K562 (cell line): ENCODE data around the gene KLRC4. TPM values are rescaled to one million over a fixed set of nuclear protein-coding genes. Genes with fewer than 3 reads are reported as not detected.
A peak's percentile ranks its signal among the peaks of the same experiment; 100 is the strongest.

Source experiments
- CCAR2 ChIP-seq: fragments of 200-400 bp; formaldehyde crosslinking; IDR thresholded peaks from 2 replicates; pipeline ENCODE4 v1.6.1; 2017; ENCODE audit warnings: mild to moderate bottlenecking, low read depth, low read length
- DACH1 ChIP-seq: fragments of 450-650 bp; IDR thresholded peaks from 2 replicates; pipeline ENCODE4 v1.6.1; 2018; ENCODE audit not compliant: partially characterized antibody
- ERF ChIP-seq: fragments of 450-650 bp; formaldehyde crosslinking; IDR thresholded peaks from 2 replicates; pipeline ENCODE4 v1.4.0; 2020; ENCODE audit warnings: mild to moderate bottlenecking, mixed read lengths
- FOSL1 ChIP-seq: fragments of 200-800 bp; sonication (Bioruptor generic); conservative IDR thresholded peaks from 2 replicates; pipeline ENCODE4 v1.6.1; 2016; ENCODE audit warnings: missing genetic modification characterization, missing compliant biosample characterization
- HNRNPLL ChIP-seq: fragments of 200-400 bp; formaldehyde crosslinking; IDR thresholded peaks from 2 replicates; pipeline ENCODE4 v1.6.1; 2017; ENCODE audit warnings: low read length, low read depth, mild to moderate bottlenecking; ENCODE audit not compliant: poor library complexity, severe bottlenecking
- MAFG ChIP-seq: fragments of 450-650 bp; conservative IDR thresholded peaks from 2 replicates; pipeline ENCODE4 v1.6.1; 2016; ENCODE audit warnings: missing genetic modification characterization, missing compliant biosample characterization
- RHOXF2B ChIP-seq: fragments of 250-450 bp; sonication (Bioruptor Pico); conservative IDR thresholded peaks from 2 replicates; pipeline ENCODE4 v1.5.1; 2021
- SIN3A ChIP-seq, 2 experiments: fragments of 150-350 bp in 1 of 2; IDR thresholded peaks; 2 replicates each; pipeline ENCODE4 v1.6.1; 2011 to 2016; ENCODE audit warnings: borderline replicate concordance in 2 of 2, low read depth in 2 of 2, low read length in 2 of 2, mild to moderate bottlenecking in 2 of 2, moderate library complexity in 2 of 2; ENCODE audit not compliant: control insufficient read depth in 1 of 2
- SLC30A9 ChIP-seq: fragments of 250-450 bp; sonication (Bioruptor Pico); IDR thresholded peaks from 2 replicates; pipeline ENCODE4 v1.8.0; 2022; ENCODE audit warnings: mild to moderate bottlenecking, moderate library complexity
- TAL1 ChIP-seq: fragments of 450-650 bp; IDR thresholded peaks from 2 replicates; pipeline ENCODE4 v1.6.1; 2016; ENCODE audit warnings: mild to moderate bottlenecking
- ZNF175 ChIP-seq: fragments of 200-800 bp; sonication (Bioruptor generic); IDR thresholded peaks from 2 replicates; pipeline ENCODE4 v1.6.1; 2016; ENCODE audit warnings: low read depth, mild to moderate bottlenecking, missing genetic modification characterization, missing compliant biosample characterization
- ZNF699 ChIP-seq: fragments of 250-450 bp; sonication (Bioruptor Pico); IDR thresholded peaks from 2 replicates; pipeline ENCODE4 v1.8.0; 2021; ENCODE audit warnings: mild to moderate bottlenecking, moderate library complexity; ENCODE audit not compliant: insufficient replicate concordance
- ZNF766 ChIP-seq: fragments of 200-800 bp; sonication (Bioruptor generic); conservative IDR thresholded peaks from 2 replicates; pipeline ENCODE4 v1.6.1; 2016; ENCODE audit warnings: missing genetic modification characterization, missing compliant biosample characterization
- polyA plus RNA-seq, 8 experiments: library from polyadenylated mRNA; depleted of rRNA in 4 of 8; stranded (reverse) in 5 of 8; unstranded in 3 of 8; fragments of >200 nt; fragmentation: Nextera tagmentation in 2 of 8; fragmentation: Illumina TruSeq in 1 of 8; extraction: Ambion mirVana in 2 of 8; extraction: Trizol in 1 of 8; gene quantifications; 2 replicates each; pipeline versions ENCODE4 v1.2.1 to v1.2.3, GENCODE V29; 2011 to 2014; ENCODE audit warnings: inconsistent platforms in 1 of 8, missing spikeins in 1 of 8
- total RNA-seq, 7 experiments: library from RNA; depleted of rRNA in 6 of 7; stranded (reverse); fragments of >200 nt in 6 of 7; fragmentation: Illumina TruSeq in 2 of 7; extraction: Trizol in 2 of 7; gene quantifications; 2 replicates each; pipeline versions ENCODE4 v1.2.1 to v1.2.3, GENCODE V29; 2011 to 2021; ENCODE audit warnings: low replicate concordance in 1 of 7
- TF ChIP-seq, protein P1 (sequence below): sonication (generic); formaldehyde crosslinking; IDR thresholded peaks from 2 replicates; pipeline ENCODE4 v1.8.0; 2022; ENCODE audit warnings: missing genetic modification reagents, mild to moderate bottlenecking, moderate library complexity, borderline replicate concordance
- TF ChIP-seq, protein P2 (sequence below): fragments of 450-650 bp; IDR thresholded peaks from 2 replicates; pipeline ENCODE4 v1.6.1; 2014; ENCODE audit warnings: low read depth, mild to moderate bottlenecking, moderate library complexity, borderline replicate concordance
- TF ChIP-seq, protein P3 (sequence below): fragments of 250-450 bp; sonication (Bioruptor Pico); IDR thresholded peaks from 2 replicates; pipeline ENCODE4 v1.5.0; 2021
- TF ChIP-seq, protein P4 (sequence below): sonication (generic); formaldehyde crosslinking; IDR thresholded peaks from 2 replicates; pipeline ENCODE4 v1.8.1; 2023; ENCODE audit warnings: mild to moderate bottlenecking, missing genetic modification reagents
- TF ChIP-seq, protein P5 (sequence below): sonication (generic); formaldehyde crosslinking; IDR thresholded peaks from 2 replicates; pipeline ENCODE4 v1.8.0; 2022; ENCODE audit warnings: mild to moderate bottlenecking, missing genetic modification reagents

KLRC4 gene
- total and polyA plus RNA-seq, 9 of the 15 experiments (the other 6 are each of a cell fraction or from before 2014, with no cell fraction given): 0.17 TPM; not detected in 8

DNA sequence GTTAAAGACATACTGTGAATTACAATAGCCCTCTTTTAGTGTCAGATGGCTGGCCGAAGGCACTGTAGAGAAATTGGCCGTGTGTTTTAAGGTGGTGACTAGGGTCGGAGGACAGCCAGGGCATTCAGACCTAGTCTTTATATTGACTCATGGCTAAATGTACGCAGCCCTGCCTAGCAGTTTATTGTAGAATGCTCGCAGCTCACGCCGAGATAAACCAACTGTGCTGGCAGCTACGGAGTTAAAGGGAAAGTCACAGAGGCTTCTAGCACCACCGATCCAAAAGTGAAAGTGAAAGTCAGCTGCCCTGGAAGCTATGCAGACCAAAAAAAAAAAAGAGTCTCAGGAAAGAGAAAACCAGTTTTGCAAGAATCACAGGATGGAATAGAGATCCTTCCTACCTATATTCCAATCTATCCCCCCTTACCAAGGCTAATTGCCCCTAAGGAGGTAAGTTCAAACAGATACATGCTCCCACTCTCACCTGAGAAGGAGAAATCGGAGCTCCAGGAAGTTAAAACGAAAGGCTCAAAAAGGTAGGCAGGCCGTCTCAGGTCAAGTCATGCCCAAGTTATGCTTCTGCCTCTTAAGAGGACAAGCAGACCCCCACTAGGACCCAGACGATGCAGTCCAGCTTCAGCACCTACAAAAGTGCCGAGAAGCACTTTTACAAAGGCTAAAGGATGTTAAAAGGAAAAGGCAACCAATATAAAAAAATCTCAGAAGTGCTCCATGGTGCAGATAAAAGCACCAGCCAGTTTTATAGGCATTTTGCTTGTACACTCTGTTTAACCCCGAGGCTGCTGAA, 44.5 kb downstream of the KLRC4 start (continued):
- no peak for TF ChIP-seq CCAR2
- 0 out of 4 replicates have a peak, but pooled peaks of 1 of the 2 experiments have one; percentile 49 for TF ChIP-seq SIN3A (IDR thresholded peaks at IDR 0.05; ENCODE audit: borderline replicate concordance in 2 of 2, control insufficient read depth in 1 of 2, low read depth in 2 of 2, low read length in 2 of 2)
- no peak for TF ChIP-seq ERF
- TF ChIP-seq, protein P1, sequence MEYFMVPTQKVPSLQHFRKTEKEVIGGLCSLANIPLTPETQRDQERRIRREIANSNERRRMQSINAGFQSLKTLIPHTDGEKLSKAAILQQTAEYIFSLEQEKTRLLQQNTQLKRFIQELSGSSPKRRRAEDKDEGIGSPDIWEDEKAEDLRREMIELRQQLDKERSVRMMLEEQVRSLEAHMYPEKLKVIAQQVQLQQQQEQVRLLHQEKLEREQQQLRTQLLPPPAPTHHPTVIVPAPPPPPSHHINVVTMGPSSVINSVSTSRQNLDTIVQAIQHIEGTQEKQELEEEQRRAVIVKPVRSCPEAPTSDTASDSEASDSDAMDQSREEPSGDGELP (CRISPR knock-in tag): no peak
- TF ChIP-seq TAL1: no peak
- no peak for TF ChIP-seq FOSL1
- TF ChIP-seq ZNF175 (CRISPR knock-in tag): no peak
- TF ChIP-seq, protein P2, sequence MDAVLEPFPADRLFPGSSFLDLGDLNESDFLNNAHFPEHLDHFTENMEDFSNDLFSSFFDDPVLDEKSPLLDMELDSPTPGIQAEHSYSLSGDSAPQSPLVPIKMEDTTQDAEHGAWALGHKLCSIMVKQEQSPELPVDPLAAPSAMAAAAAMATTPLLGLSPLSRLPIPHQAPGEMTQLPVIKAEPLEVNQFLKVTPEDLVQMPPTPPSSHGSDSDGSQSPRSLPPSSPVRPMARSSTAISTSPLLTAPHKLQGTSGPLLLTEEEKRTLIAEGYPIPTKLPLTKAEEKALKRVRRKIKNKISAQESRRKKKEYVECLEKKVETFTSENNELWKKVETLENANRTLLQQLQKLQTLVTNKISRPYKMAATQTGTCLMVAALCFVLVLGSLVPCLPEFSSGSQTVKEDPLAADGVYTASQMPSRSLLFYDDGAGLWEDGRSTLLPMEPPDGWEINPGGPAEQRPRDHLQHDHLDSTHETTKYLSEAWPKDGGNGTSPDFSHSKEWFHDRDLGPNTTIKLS: 0 out of 2 replicates have a peak, but pooled peaks have one; percentile 2
- no peak for TF ChIP-seq MAFG
- no peak for TF ChIP-seq RHOXF2B (CRISPR knock-in tag)
- TF ChIP-seq HNRNPLL: peak; percentile 25
- TF ChIP-seq, protein P3, sequence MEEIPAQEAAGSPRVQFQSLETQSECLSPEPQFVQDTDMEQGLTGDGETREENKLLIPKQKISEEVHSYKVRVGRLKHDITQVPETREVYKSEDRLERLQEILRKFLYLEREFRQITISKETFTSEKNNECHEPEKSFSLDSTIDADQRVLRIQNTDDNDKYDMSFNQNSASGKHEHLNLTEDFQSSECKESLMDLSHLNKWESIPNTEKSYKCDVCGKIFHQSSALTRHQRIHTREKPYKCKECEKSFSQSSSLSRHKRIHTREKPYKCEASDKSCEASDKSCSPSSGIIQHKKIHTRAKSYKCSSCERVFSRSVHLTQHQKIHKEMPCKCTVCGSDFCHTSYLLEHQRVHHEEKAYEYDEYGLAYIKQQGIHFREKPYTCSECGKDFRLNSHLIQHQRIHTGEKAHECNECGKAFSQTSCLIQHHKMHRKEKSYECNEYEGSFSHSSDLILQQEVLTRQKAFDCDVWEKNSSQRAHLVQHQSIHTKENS (CRISPR knock-in tag): no peak
- TF ChIP-seq, protein P4, sequence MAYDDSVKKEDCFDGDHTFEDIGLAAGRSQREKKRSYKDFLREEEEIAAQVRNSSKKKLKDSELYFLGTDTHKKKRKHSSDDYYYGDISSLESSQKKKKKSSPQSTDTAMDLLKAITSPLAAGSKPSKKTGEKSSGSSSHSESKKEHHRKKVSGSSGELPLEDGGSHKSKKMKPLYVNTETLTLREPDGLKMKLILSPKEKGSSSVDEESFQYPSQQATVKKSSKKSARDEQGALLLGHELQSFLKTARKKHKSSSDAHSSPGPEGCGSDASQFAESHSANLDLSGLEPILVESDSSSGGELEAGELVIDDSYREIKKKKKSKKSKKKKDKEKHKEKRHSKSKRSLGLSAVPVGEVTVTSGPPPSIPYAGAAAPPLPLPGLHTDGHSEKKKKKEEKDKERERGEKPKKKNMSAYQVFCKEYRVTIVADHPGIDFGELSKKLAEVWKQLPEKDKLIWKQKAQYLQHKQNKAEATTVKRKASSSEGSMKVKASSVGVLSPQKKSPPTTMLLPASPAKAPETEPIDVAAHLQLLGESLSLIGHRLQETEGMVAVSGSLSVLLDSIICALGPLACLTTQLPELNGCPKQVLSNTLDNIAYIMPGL (CRISPR knock-in tag): no peak
- peak; percentile 15 for TF ChIP-seq ZNF766 (CRISPR knock-in tag)
- no peak for TF ChIP-seq DACH1
- TF ChIP-seq ZNF699 (CRISPR knock-in tag): no peak
- TF ChIP-seq SLC30A9 (CRISPR knock-in tag): no peak
- TF ChIP-seq, protein P5, sequence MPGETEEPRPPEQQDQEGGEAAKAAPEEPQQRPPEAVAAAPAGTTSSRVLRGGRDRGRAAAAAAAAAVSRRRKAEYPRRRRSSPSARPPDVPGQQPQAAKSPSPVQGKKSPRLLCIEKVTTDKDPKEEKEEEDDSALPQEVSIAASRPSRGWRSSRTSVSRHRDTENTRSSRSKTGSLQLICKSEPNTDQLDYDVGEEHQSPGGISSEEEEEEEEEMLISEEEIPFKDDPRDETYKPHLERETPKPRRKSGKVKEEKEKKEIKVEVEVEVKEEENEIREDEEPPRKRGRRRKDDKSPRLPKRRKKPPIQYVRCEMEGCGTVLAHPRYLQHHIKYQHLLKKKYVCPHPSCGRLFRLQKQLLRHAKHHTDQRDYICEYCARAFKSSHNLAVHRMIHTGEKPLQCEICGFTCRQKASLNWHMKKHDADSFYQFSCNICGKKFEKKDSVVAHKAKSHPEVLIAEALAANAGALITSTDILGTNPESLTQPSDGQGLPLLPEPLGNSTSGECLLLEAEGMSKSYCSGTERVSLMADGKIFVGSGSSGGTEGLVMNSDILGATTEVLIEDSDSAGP (CRISPR knock-in tag): 0 out of 2 replicates have a peak, but pooled peaks have one; percentile 14
